Mesothelial cell of epicardium (in vitro differentiated cells): ENCODE results near the gene EXOC4. TPM values are rescaled to one million over a fixed set of nuclear protein-coding genes. Genes with fewer than 3 reads are reported as not detected.

ENCODE experiments used
- DNase-seq, 2 experiments: peaks; one replicate each; pipeline ENCODE4 v3.0.0; 2021; ENCODE audit warnings: low spot score in 2 of 2; ENCODE audit not compliant: unreplicated experiment in 2 of 2
- H3K27ac Mint-ChIP-seq: 2 replicates; pipeline ENCODE4 v1.8.0; 2021; ENCODE audit warnings: mixed read lengths
- H3K27me3 Mint-ChIP-seq: 2 replicates; pipeline ENCODE4 v1.8.0; 2021; ENCODE audit warnings: low read depth, mixed read lengths
- H3K36me3 Mint-ChIP-seq: 2 replicates; pipeline ENCODE4 v1.8.0; 2021; ENCODE audit warnings: mixed read lengths
- H3K4me1 Mint-ChIP-seq: 2 replicates; pipeline ENCODE4 v1.8.0; 2021; ENCODE audit warnings: mixed read lengths
- H3K4me3 Mint-ChIP-seq: 2 replicates; pipeline ENCODE4 v1.8.0; 2021; ENCODE audit warnings: mild to moderate bottlenecking, moderate library complexity, mixed read lengths
- H3K9me3 Mint-ChIP-seq: 2 replicates; pipeline ENCODE4 v1.8.0; 2021; ENCODE audit warnings: mixed read lengths
- total RNA-seq: library from RNA; stranded (reverse); gene quantifications from 3 replicates; pipeline ENCODE4 v1.2.1, GENCODE V29; 2021
- TF ChIP-seq, protein P1 (sequence below): fragments of 200-600 bp; sonication (generic); IDR thresholded peaks from one replicate; pipeline ENCODE4 v1.5.0; 2021; ENCODE audit warnings: antibody characterized with exemption; ENCODE audit not compliant: unreplicated experiment

EXOC4 gene
- total RNA-seq, 1 donor from 2014 or later = 105 TPM

GRCh38 chr7:133977409-133978274 lies 724.8 kb downstream of the EXOC4 start:
- H3K36me3 Mint-ChIP-seq = peaks cover 5% of the 10 kb centered on the region
- H3K9me3 Mint-ChIP-seq = peaks cover 8% of the 10 kb centered on the region
- H3K4me1 Mint-ChIP-seq = peaks cover 2% of the 10 kb centered on the region
- no peak for DNase-seq
- H3K4me3 Mint-ChIP-seq = no peak overlapping the region
- no peaks in the 10 kb centered on the region for H3K27me3 Mint-ChIP-seq
- H3K27ac Mint-ChIP-seq = no peak overlapping the region
- TF ChIP-seq, protein P1, sequence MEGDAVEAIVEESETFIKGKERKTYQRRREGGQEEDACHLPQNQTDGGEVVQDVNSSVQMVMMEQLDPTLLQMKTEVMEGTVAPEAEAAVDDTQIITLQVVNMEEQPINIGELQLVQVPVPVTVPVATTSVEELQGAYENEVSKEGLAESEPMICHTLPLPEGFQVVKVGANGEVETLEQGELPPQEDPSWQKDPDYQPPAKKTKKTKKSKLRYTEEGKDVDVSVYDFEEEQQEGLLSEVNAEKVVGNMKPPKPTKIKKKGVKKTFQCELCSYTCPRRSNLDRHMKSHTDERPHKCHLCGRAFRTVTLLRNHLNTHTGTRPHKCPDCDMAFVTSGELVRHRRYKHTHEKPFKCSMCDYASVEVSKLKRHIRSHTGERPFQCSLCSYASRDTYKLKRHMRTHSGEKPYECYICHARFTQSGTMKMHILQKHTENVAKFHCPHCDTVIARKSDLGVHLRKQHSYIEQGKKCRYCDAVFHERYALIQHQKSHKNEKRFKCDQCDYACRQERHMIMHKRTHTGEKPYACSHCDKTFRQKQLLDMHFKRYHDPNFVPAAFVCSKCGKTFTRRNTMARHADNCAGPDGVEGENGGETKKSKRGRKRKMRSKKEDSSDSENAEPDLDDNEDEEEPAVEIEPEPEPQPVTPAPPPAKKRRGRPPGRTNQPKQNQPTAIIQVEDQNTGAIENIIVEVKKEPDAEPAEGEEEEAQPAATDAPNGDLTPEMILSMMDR = no peak

DNA sequence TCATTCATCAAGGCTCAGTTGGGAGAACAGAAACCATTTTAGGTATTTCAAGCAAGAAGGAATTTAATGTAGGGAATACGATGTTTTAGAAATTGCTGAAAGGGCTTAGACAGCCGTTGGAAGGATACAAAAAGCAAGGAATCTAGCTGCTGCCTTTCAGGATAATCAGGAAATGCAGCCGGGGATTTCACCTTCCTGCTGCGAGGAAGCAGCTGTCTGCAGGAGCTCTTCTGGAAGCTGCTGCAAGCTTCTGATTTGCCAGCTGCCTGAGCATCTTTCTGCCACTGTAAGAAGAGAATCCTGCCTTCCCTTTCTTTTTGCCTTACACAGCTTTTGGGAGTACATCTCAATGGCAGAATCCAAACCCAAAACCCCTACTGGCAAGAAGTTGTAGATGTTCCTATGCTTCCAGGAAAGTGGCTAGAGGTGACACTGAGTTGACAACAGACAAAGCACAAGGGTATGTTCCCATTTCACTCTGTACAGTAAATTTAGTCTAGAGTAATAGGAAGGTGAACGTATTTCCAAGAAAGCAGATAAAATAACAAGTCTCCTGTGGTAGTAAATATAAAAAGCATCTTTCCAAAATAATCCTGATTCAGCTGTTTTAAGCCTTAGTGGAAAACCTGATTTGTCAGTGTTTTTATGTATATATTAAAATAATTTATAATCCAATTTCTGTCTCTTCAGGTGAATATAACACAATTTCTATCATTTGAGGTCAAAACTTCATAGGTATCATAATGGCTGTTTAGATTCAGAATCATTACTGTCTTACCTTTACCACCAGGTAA lies 725.8 kb downstream of the EXOC4 start:
- Mint-ChIP-seq H3K4me3 (no peak overlapping the region), H3K4me1 (peaks cover 2% of the 10 kb centered on the region), H3K27me3 (no peaks in the 10 kb centered on the region), H3K27ac (no peak overlapping the region), H3K9me3 (peaks cover 8% of the 10 kb centered on the region), H3K36me3 (peaks cover 5% of the 10 kb centered on the region)
- TF ChIP-seq, protein P1 = no peak
- DNase-seq = no peak

- Mint-ChIP-seq H3K27ac (no peak overlapping the region), H3K9me3 (peaks cover 8% of the 10 kb centered on the region), H3K4me1 (peaks cover 10% of the 10 kb centered on the region), H3K36me3 (peaks cover 5% of the 10 kb centered on the region), H3K27me3 (no peaks in the 10 kb centered on the region), H3K4me3 (no peak overlapping the region)
- no peak for DNase-seq
- TF ChIP-seq, protein P1 = no peak
Measured at GRCh38 chr7:133980804-133981203, 727.9 kb downstream of the EXOC4 start.

DNA sequence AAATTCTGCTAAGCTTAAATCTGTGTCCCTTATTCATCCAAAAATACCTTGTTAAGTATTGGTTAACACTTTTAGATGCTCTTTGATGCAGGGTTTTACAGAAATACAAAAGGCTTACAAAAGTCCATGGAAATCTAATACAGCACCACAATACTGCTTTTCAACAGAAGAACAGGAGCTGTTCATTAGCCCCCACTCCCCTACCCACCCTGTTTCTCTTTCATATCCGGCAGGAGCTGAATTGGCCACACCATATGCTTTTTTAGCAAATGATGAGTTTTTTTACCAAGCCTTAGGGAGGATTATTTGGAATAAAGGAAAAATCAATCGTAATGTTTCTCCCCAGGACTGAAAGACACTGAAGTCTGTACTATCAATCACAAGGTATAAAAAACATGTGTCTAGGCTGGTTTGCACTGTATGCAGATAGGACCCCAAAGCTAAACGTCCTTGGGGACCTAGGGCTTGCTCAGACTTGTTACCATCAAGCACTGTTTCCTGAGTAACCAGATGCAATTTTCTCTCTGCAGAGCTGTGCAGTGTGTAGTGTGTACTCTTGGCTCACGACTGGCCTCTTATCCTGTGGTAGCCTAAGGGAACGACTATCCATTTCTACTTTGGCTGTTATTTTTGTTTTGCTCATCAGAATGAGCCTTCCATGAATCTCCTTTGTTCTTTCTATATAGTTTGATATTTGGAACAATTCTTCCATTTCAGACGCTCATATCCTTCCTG lies 731.0 kb downstream of the EXOC4 start:
- DNase-seq = no peak
- no peak overlapping the region for H3K4me3 Mint-ChIP-seq
- peaks cover 10% of the 10 kb centered on the region for H3K4me1 Mint-ChIP-seq
- peaks cover 8% of the 10 kb centered on the region for H3K9me3 Mint-ChIP-seq
- no peaks in the 10 kb centered on the region for H3K27me3 Mint-ChIP-seq
- peaks cover 5% of the 10 kb centered on the region for H3K36me3 Mint-ChIP-seq
- TF ChIP-seq, protein P1 = no peak
- no peak overlapping the region for H3K27ac Mint-ChIP-seq

DNA sequence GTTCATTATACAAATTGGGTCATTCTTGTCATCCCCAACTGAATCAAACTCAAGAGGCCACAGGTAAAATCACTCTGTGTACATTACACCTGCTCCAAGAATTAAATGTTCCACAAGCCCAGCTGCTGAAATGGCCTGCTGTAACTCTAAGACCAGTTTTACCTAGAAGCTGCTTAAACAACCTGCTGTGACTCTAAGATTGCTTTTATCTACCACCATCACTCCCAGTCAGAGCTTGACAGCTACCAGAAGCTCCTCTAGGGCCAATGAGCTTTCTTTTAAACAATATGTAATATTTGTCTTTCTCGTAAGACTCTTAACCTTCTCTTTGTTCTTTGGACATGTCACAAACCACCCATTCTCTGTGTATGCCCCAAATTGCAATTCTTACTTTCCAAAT lies 732.4 kb downstream of the EXOC4 start:
- Mint-ChIP-seq H3K36me3 (peaks cover 3% of the 10 kb centered on the region), H3K9me3 (peaks cover 8% of the 10 kb centered on the region), H3K4me1 (peaks cover 10% of the 10 kb centered on the region), H3K4me3 (no peak overlapping the region), H3K27me3 (no peaks in the 10 kb centered on the region), H3K27ac (no peak overlapping the region)
- TF ChIP-seq, protein P1 = no peak
- no peak for DNase-seq
